Measurements from ENCODE around the gene TSHZ2.

- TF ChIP-seq CTCF (IDR thresholded peaks at IDR 0.05): no peak
- no peak for TF ChIP-seq POLR2A (IDR thresholded peaks at IDR 0.05)
- no peak for TF ChIP-seq EP300 (IDR thresholded peaks at IDR 0.05; ENCODE audit: low read depth)
- TF ChIP-seq POLR2AphosphoS5 (IDR thresholded peaks at IDR 0.05): no peak
Observed at GRCh38 chr20:53399083-53399482, 426.9 kb downstream of the TSHZ2 start.
